ENCODE results near the gene ZNF558.
A peak's percentile ranks its signal among the peaks of the same experiment; 100 is the strongest.

The ZNF558 gene

GRCh38 chr19:8832132-8833021 lies at the start of gene ZNF558, which contains the start of gene MBD3L1:
TSS of gene ZNF558 (minus strand) at chr19:8832304. CDS start at chr19:8822659, 9,645 bp downstream.
TSS of gene MBD3L1 (plus strand) at chr19:8832377. CDS start at chr19:8842679, 10,302 bp downstream.
- DNase-seq: peak; percentile 93

DNA sequence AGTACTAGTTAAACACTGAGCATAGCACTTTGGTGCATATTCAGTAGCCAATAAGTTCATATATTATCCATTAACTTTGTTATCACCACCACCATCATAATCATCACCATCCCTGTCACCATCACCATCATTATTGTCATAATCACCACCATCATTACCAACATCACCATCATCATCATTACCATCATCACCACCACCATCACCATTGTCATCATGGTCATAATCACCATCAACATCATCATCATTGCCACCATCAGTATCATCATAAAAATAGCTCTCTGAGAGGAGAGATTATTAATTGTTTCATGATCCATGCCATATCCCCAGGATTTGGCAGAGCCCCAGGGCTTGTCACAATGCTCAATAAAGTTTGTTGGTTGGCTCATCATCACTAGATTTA lies 49.4 kb upstream of the ZNF558 start:
- DNase-seq: no peak

DNA sequence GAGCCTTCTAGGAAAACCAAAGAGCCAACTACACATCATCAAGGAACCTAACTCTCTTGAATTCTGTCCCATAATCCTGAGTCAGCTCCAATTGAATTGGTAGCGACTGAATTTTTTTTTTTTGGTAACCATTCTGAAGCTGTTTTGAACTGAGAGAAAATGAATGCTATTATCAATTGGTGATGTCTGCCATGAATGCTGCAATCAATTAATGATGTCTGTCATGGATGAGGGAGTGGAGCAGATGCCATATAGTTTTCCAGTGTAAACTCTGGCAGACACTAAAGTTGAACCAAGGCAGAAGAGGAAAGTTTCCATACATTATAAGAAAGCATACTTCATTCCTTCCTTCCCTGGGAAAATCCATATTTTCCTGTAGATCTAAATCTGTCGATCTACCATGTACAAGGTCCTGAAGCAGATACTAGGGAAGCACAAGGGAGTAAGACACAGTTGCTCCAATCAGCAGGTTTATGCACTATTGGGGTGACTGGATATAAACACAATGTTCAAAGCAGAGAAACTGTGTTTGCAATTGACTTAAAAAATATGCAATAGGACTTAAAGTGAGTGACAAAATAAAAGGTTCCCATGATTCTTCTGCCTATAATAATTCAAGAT lies 48.9 kb upstream of the ZNF558 start:
- DNase-seq: no peak

DNA sequence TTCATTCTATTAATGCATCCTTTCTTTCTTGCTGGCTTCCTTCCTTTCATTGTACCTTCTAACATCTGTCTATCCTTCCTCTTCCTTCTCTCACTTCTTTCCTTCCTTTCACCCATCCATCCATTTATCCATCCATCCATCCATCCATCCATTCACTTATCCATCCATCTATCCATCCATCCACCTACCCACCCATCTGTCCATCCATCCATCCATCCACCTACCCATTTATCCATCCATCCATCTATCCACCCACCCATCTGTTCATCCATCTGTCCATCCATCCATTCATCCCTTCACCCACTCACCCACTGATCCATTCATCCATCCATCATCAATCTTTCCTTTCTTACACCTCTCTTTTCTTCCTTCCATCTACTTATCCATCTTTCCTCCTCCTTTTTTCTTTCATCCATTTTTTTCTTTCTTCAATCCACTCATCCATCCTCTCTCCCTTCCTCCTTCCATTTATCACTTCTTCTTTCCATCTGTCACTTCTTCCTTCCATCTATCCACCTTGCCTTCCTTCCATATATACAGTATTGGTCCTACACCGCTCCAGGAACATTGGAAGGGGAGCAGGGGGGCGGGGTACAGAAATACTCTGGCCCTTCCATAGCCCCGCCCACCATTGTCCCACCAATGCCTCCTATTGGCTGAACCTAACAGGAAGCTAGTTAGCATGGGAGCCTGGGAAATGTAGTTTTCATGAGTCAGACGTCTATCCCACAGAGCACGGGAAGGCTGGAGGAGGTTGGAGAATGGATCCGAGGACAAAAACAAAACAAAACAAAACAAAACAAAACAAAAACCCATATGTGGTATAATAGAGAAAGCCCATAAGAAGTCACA lies 46.0 kb upstream of the ZNF558 start:
- DNase-seq: no peak

DNA sequence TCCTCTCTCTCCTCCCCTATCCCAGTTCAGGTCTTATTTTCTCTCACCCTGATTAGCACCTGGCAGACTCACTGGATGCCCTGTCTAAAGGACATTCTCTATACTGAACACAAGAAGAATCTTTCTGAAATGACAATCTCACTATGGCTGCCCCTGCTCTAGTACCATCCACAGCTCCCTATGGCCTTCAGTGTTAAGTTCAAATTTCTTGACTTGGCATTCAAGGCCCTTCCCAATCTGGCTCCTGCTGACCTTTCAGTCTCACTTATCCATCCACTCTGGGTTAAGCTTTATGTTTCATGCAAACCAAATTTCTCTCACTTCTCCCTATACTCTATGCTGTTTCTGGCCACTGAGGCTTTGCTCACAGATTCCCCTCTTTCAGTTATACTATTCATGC lies 34.2 kb upstream of the ZNF558 start:
- DNase-seq: no peak

GRCh38 chr19:8858260-8858659 lies 26.2 kb upstream of the ZNF558 start:
- no peak for DNase-seq

- no peak for DNase-seq
These were observed 18.4 kb upstream of the ZNF558 start for GRCh38 chr19:8850488-8850887.

GRCh38 chr19:8849232-8849631 lies 17.1 kb upstream of the ZNF558 start:
- DNase-seq: no peak

DNA sequence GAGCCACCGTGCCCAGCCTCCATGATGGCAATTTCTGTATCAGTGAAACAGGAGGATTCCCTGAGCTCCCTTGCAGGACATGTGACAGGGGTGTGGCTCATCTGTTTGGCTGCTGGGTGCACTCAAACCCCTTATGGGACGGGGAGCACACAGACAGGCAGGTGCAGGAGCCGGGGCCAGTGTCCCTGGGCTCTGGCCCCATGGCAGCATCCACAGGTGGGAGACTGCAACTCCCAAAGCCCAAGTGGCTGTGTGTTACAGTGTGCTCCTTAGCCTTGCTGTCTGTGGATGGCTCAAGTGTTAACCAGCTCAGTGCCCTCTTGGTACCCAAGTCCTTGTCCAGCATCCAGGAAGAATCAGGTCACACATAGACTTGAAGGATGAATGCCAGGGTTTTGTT lies 14.7 kb upstream of the ZNF558 start:
- DNase-seq: no peak

- no peak for DNase-seq
These were observed 8.6 kb upstream of the ZNF558 start for GRCh38 chr19:8840708-8841107.

GRCh38 chr19:8835877-8836276 lies 3.8 kb upstream of the ZNF558 start:
- no peak for DNase-seq

- DNase-seq: no peak
These were observed 3.3 kb upstream of the ZNF558 start for GRCh38 chr19:8835446-8835845.

DNA sequence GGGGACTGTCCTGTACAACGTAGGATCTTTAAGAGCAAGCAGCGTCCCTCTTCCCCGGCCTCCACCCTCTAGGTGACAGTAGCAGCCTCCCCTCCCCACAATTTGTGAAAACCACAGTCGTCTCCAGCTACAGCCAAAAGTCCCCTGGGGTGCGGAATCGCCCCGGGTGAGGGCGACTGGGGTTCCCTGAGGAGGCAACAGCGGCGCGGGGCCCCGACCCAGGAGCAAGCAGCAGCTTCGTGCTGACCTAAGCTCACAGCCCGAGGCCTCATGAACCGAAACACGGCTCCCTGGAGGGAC lies 322 bp downstream of the ZNF558 start:
- DNase-seq: peak; percentile 21

DNA sequence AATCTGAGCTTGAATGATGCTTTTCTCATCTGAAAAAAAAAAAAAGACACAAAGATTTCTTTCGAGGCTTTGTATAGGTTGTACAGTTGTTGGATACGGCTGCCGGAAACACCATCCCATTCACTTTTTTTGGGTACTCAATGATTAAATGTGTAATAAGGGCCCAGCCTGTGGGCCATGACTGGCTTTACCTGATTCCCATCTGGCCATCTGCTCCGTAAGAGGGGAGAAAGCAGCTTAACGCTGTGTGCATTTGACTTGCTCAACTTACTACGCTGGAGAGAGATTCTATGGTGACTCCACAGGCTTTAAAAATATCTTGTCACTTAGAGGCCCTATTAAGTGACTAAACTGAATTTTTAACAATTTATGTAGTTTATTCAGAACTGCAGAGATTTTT lies 731 bp downstream of the ZNF558 start:
- no peak for DNase-seq

GRCh38 chr19:8827277-8827676 lies 4.8 kb downstream of the ZNF558 start:
- no peak for DNase-seq

- DNase-seq: no peak
These were observed 5.7 kb downstream of the ZNF558 start for GRCh38 chr19:8826371-8826770.

DNA sequence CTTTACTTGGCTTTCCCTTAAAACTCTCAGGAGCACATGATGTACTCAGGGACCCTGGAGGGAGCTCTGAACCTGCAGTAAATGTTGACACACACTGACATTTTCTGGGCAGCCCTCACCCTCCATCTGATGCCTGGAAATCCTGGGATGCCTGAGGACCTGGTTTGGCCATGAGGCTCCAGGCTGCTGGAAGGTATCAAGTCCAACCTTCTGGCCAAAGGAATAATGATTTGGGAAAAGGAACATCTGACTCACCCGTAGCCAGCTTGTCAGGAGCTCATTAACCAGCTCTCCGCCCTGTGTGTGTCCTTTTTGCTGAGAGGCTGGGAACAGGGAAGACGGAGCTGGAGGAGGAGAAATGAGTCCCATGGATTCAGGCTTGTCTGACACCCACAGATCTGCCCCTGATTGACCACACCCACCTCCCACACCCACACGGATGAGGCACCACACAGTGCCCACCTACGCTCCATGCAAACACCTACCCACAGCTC lies 10.3 kb downstream of the ZNF558 start:
- DNase-seq: no peak

GRCh38 chr19:8820234-8820633 lies 11.9 kb downstream of the ZNF558 start:
- DNase-seq: no peak

DNA sequence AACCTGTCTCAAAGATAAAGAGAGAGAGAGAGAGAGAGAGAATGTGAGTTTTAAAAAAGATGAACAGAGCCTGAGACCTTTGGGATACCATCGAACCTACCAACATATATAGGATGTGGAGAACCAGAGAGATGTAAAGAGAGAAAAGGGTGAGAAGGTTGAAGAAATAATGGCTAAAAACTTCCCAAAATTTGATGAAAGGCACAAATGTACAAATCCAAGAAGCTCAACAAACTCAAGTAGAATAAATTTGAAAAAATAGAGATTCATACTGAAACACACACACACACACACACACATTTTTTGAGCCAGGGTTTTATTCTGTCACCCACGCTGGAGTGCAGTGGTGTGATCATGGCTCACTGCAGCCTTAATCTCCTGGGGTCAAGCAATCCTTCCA lies 16.3 kb downstream of the ZNF558 start:
- DNase-seq: no peak

DNA sequence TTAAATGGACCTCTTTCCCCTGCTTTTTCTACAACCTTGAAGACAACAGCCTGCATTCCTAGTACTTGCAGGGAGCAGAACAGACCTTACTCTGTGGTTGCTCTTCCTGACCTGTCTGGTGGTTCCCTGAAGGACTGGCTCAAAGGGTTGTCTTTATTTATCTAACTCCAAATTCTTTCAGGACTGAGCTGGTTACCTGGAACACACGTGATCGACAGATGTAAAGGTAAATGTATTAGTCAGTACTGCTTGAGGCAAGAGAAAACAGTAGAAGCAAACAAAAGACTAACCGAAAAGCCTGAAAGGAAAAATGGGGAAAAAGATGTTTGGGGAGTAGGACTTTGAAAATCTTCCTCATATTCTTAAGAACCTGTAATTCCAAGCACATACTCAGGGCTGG lies 17.9 kb downstream of the ZNF558 start:
- no peak for DNase-seq

GRCh38 chr19:8811315-8812172 lies 20.6 kb downstream of the ZNF558 start:
- no peak for DNase-seq

DNA sequence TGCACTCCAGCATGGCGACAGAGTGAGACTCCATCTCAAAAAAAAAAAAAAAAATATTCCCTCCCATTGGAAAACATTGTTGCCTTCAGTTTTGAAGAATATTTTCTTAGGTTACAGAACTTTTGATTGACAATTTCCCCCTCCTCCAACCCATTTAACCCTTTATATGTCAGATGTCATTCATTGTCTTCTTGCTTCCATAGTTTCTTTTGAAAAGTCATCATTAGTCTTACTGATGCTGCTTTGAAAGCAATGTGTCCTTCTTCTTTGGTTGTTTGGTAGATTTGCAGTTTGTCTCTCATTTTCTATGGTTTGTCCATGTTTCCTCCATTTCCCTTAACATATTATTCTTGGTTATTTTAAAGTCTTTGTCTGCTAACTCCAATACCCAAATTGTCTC lies 25.4 kb downstream of the ZNF558 start:
- no peak for DNase-seq

Data from NCI-H2227 treated with DMSO at 0.1 percent for 48 hours (cell line).